Right lobe of liver (tissue), 6 donors: Measurements from ENCODE around the gene METTL26. TPM values are rescaled to one million over a fixed set of nuclear protein-coding genes. Genes with fewer than 3 reads are reported as not detected.
A peak's percentile ranks its signal among the peaks of the same experiment; 100 is the strongest.

Experiments used
- ATAC-seq, 4 donors: fragments of 200-7000 bp; cut with Tn5 transposase; one replicate each; pipeline ENCODE4 v1.9.1; 2020; ENCODE audit warnings: mild to moderate bottlenecking in 4 of 4, moderate library complexity in 4 of 4
- DNase-seq, 3 donors: peaks; one replicate each; pipeline ENCODE4 v3.0.0-alpha.2; 2020
- H3K27ac ChIP-seq, 3 donors: fragments of 200-600 bp; one replicate each; pipeline ENCODE4 v1.8.0; 2022
- H3K27me3 ChIP-seq, 2 donors: fragments of 200-600 bp; one replicate each; pipeline ENCODE4 v1.8.0; 2022
- H3K36me3 ChIP-seq, 4 donors: fragments of 200-600 bp; sonication (generic) in 1 of 4; one replicate each; pipeline versions ENCODE4 v1.5.1 to v1.8.0; 2017 to 2022; ENCODE audit warnings: control low read depth in 1 of 4
- H3K4me1 ChIP-seq, 4 donors: fragments of 200-600 bp; sonication (generic) in 1 of 4; one replicate each; pipeline versions ENCODE4 v1.5.1 to v1.8.0; 2017 to 2022; ENCODE audit warnings: control low read depth in 1 of 4
- H3K4me3 ChIP-seq, 3 donors: fragments of 200-600 bp; one replicate each; pipeline ENCODE4 v1.8.0; 2022
- H3K9me3 ChIP-seq, 4 donors: fragments of 200-600 bp; sonication (generic) in 1 of 4; one replicate each; pipeline versions ENCODE4 v1.5.1 to v1.8.0; 2017 to 2022; ENCODE audit warnings: control low read depth in 1 of 4
- CTCF ChIP-seq, 4 donors: fragments of 200-600 bp in 3 of 4; fragments of 450-650 bp in 1 of 4; IDR thresholded peaks; one replicate each; pipeline versions ENCODE4 v1.5.1 to v1.8.0; 2016 to 2022; ENCODE audit warnings: antibody characterized with exemption in 4 of 4, mild to moderate bottlenecking in 2 of 4
- POLR2A ChIP-seq: fragments of 450-650 bp; IDR thresholded peaks from one replicate; pipeline ENCODE4 v1.6.1; 2017; ENCODE audit warnings: antibody characterized with exemption, mild to moderate bottlenecking
- WGBS: methylation state at CpG from one replicate; pipeline ENCODE4 v1.1.6; 2018; ENCODE audit warnings: low coverage, low lambda C conversion rate; ENCODE audit not compliant: insufficient coverage; ENCODE audit errors: missing lambda C conversion rate; 5-methylcytosine and 5-hydroxymethylcytosine counted together
- intact Hi-C, 2 donors: fragments of 100-400 bp; cut with DNase I; formaldehyde crosslinking; loops; one replicate each; pipeline versions ENCODE4 v1.11.2 to v1.14.1; 2022
- total RNA-seq, 6 experiments: library from RNA; depleted of rRNA in 2 of 6; stranded (reverse); fragments of >200 nt in 2 of 6; fragmentation: NEBNext Ultra II Directional in 3 of 6; extraction: Animal tissue kit (Norgen Biotek cat#: 25700) in 3 of 6; gene quantifications; one replicate each; pipeline versions ENCODE4 v1.1.0 to v1.2.4, GENCODE V29; 2016 to 2023
- donor health status: DM: no; HTN: yes; CAD: no.
- donor health status: DM: no; HTN: no; CAD: no.
- donor health status: DM: no; HTN: no; CAD: no.
- donor health status: DM: no; HTN: yes; CAD: no.
- donor health status: DM: no; HTN: yes; CAD: no.

Gene METTL26
- total RNA-seq, 6 experiments from 2014 or later = 22.7 to 126 (median 32.6) TPM

- intact Hi-C loops = no loop called here
- Histone ChIP-seq H3K4me3 (peak overlapping the region; percentile 62 to 77 (median 67)), H3K9me3 (no peaks in the 10 kb centered on the region), H3K36me3 (peaks cover 0 to 14% (median 7%) of the 10 kb centered on the region in 4 donors), H3K27me3 (no peaks in the 10 kb centered on the region), H3K27ac (peak overlapping the region; percentile 71 to 86 (median 75)), H3K4me1 (peaks cover 0 to 41% (median 13%) of the 10 kb centered on the region in 4 donors)
- ATAC-seq = no peak
- TF ChIP-seq CTCF (IDR thresholded peaks at IDR 0.05) (no peak), POLR2A (no peak)
- WGBS = no CpG with 5 or more reads among the region's 38 CpGs
- no peak for DNase-seq
Observed at GRCh38 chr16:680625-680945, 44.5 kb upstream of the METTL26 start.

GRCh38 chr16:679814-680624 lies 43.9 kb upstream of the METTL26 start, which contains the start of gene STUB1:
Gene STUB1 (plus strand): TSS chr16:680410. CDS start chr16:680526, 116 bp downstream.
- DNase-seq (peak; percentile 94), ATAC-seq (peak; percentile 73 to 83 (median 78))
- intact Hi-C loops = no loop called here
- no peak for TF ChIP-seq CTCF (IDR thresholded peaks at IDR 0.05)
- peak; percentile 81 for TF ChIP-seq POLR2A
- peak within 1 kb of the TSS; percentile 62 to 77 (median 67) for H3K4me3 ChIP-seq
- peaks cover 0 to 41% (median 13%) of the 10 kb centered on the region in 4 donors for H3K4me1 ChIP-seq
- no peaks in the 10 kb centered on the region for H3K27me3 ChIP-seq
- H3K9me3 ChIP-seq = no peaks in the 10 kb centered on the region
- 0% methylated on average over 3 of the region's 91 CpGs for WGBS
- peak within 1 kb of the TSS; percentile 71 to 86 (median 75) for H3K27ac ChIP-seq
- peaks cover 0 to 14% (median 7%) of the 10 kb centered on the region in 4 donors for H3K36me3 ChIP-seq

GRCh38 chr16:678858-679813 lies 43.0 kb upstream of the METTL26 start:
- Histone ChIP-seq H3K36me3 (peaks cover 0 to 14% (median 7%) of the 10 kb centered on the region in 4 donors), H3K9me3 (no peaks in the 10 kb centered on the region), H3K27ac (peak overlapping the region in 2 of 3 donors; percentile 45 to 55), H3K27me3 (no peaks in the 10 kb centered on the region), H3K4me1 (peaks cover 0 to 34% (median 13%) of the 10 kb centered on the region in 4 donors), H3K4me3 (peak overlapping the region; percentile 38 to 52 (median 50))
- TF ChIP-seq POLR2A = no peak
- no peak for TF ChIP-seq CTCF (IDR thresholded peaks at IDR 0.05)
- DNase-seq = peak; percentile 76 to 89 (median 86)
- 5% methylated on average over 4 of the region's 52 CpGs for WGBS
- intact Hi-C loops = no loop called here
- peak; percentile 11 to 46 (median 40) for ATAC-seq

GRCh38 chr16:678209-678857 lies 42.2 kb upstream of the METTL26 start:
- no CpG with 5 or more reads among the region's 21 CpGs for WGBS
- intact Hi-C loops = no loop called here
- H3K9me3 ChIP-seq = no peaks in the 10 kb centered on the region
- H3K27me3 ChIP-seq = no peaks in the 10 kb centered on the region
- no peak overlapping the region for H3K4me3 ChIP-seq
- peak overlapping the region in 1 of 3 donors; percentile 18 for H3K27ac ChIP-seq
- no peak for TF ChIP-seq POLR2A
- TF ChIP-seq CTCF (IDR thresholded peaks at IDR 0.05) = no peak
- peaks cover 0 to 30% (median 11%) of the 10 kb centered on the region in 4 donors for H3K4me1 ChIP-seq
- H3K36me3 ChIP-seq = peaks cover 0 to 18% (median 7%) of the 10 kb centered on the region in 4 donors
- DNase-seq = peak in 1 of 3 donors; percentile 72
- ATAC-seq = no peak
